CD4-positive, alpha-beta T cell (primary cell): ENCODE data around the gene THADA. TPM values are rescaled to one million over a fixed set of nuclear protein-coding genes. Genes with fewer than 3 reads are reported as not detected.

Source experiments
- ATAC-seq: fragments of 200-7000 bp; cut with Tn5 transposase; one replicate; pipeline ENCODE4 v1.10.0; 2022; ENCODE audit warnings: mild to moderate bottlenecking; ENCODE audit not compliant: poor library complexity
- CTCF ChIA-PET: fragments of 350-600 bp; sonication (Branson Sonifier 250); formaldehyde crosslinking; loops from one replicate; lab custom pipeline; 2021; ENCODE audit warnings: antibody characterized with exemption, inconsistent platforms; lab: Charles Lee
- POLR2A ChIA-PET: fragments of 350-600 bp; sonication (Branson Sonifier 250); formaldehyde crosslinking; loops from one replicate; lab custom pipeline; 2021; ENCODE audit warnings: antibody characterized with exemption, inconsistent platforms; lab: Charles Lee
- DNase-seq, 14 experiments: peaks; one replicate each; pipeline ENCODE4 v3.0.0-alpha.2; 2013 to 2020; ENCODE audit warnings: mixed read lengths in 2 of 14
- H3K27ac ChIP-seq, 2 donors: one replicate each; pipeline versions ENCODE4 v1.5.1 to v1.7.0; 2013; ENCODE audit warnings: low read length in 2 of 2, low read depth in 1 of 2, mild to moderate bottlenecking in 1 of 2
- H3K27me3 ChIP-seq, 2 experiments: 1 replicate in 1 of 2; 2 replicates in 1 of 2; pipeline versions ENCODE4 v1.6.1 to v1.7.0; 2013; ENCODE audit warnings: low read length in 2 of 2, control low read depth in 1 of 2, mild to moderate bottlenecking in 1 of 2, moderate library complexity in 1 of 2; ENCODE audit not compliant: insufficient read depth in 2 of 2, control insufficient read depth in 1 of 2
- H3K36me3 ChIP-seq: one replicate; pipeline ENCODE4 v1.6.1; 2013; ENCODE audit warnings: low read length, control low read depth; ENCODE audit not compliant: insufficient read depth
- H3K4me1 ChIP-seq: one replicate; pipeline ENCODE4 v1.6.1; 2013; ENCODE audit warnings: low read length, control low read depth; ENCODE audit not compliant: insufficient read depth
- H3K4me3 ChIP-seq: one replicate; pipeline ENCODE4 v1.5.1; 2013; ENCODE audit warnings: mild to moderate bottlenecking, low read length, moderate library complexity
- H3K9me3 ChIP-seq, 2 experiments: 1 replicate in 1 of 2; 2 replicates in 1 of 2; pipeline versions ENCODE4 v1.6.1 to v1.7.0; 2013; ENCODE audit warnings: low read length in 2 of 2, mild to moderate bottlenecking in 2 of 2, control low read depth in 1 of 2, moderate library complexity in 1 of 2; ENCODE audit not compliant: control insufficient read depth in 1 of 2, insufficient read depth in 1 of 2
- H3K27ac Mint-ChIP-seq: one replicate; pipeline ENCODE4 v1.8.0; 2020; ENCODE audit warnings: mixed read lengths
- H3K27me3 Mint-ChIP-seq: one replicate; pipeline ENCODE4 v1.8.0; 2021; ENCODE audit warnings: mixed read lengths
- H3K36me3 Mint-ChIP-seq: one replicate; pipeline ENCODE4 v1.8.0; 2021; ENCODE audit warnings: low read depth, mixed read lengths
- H3K4me1 Mint-ChIP-seq: one replicate; pipeline ENCODE4 v1.8.0; 2021; ENCODE audit warnings: low read depth, mixed read lengths
- H3K4me3 Mint-ChIP-seq: one replicate; pipeline ENCODE4 v1.8.0; 2020; ENCODE audit warnings: mild to moderate bottlenecking, mixed read lengths
- H3K9me3 Mint-ChIP-seq: one replicate; pipeline ENCODE4 v1.8.0; 2020; ENCODE audit warnings: mixed read lengths
- CTCF ChIP-seq: fragments of 200-600 bp; IDR thresholded peaks from one replicate; pipeline ENCODE4 v1.8.0; 2022; ENCODE audit warnings: antibody characterized with exemption, mild to moderate bottlenecking
- intact Hi-C, 2 experiments: fragments of 100-400 bp; cut with DNase I in 1 of 2; cut with micrococcal nuclease in 1 of 2; formaldehyde crosslinking; loops; one replicate each; pipeline versions ENCODE4 v1.15.1 to v1.9.0; 2023 to 2025; cut with DNase I, micrococcal nuclease
- total RNA-seq, 174 experiments: library from RNA in 2 of 174; stranded (reverse) in 2 of 174; gene quantifications; one replicate each; pipeline ENCODE4 v1.2.3 and lab custom pipeline; 2021 to 2026

Gene THADA
- total RNA-seq, 2 experiments from 2014 or later, result 29.3 to 32.9 TPM

GRCh38 chr2:43423941-43424261 is 171.9 kb downstream of the THADA start:
- no peak overlapping the region for H3K4me3 Mint-ChIP-seq
- ChIA-PET POLR2A (interaction anchor here (1.2 kb wide), 1 partner anchor 20 kb away, joined by 5 read pairs; no protein-coding TSS in a partner anchor), CTCF (no interaction called here)
- H3K36me3 ChIP-seq, result peaks cover 2% of the 10 kb centered on the region
- no peak overlapping the region for H3K4me3 ChIP-seq
- no peak for TF ChIP-seq CTCF
- DNase-seq, result no peak
- H3K27me3 ChIP-seq, result no peaks in the 10 kb centered on the region
- H3K4me1 Mint-ChIP-seq, result peaks cover 35% of the 10 kb centered on the region
- H3K27me3 Mint-ChIP-seq, result no peaks in the 10 kb centered on the region
- H3K36me3 Mint-ChIP-seq, result peaks cover 58% of the 10 kb centered on the region
- H3K27ac ChIP-seq, result no peak overlapping the region
- peaks cover 22% of the 10 kb centered on the region for H3K4me1 ChIP-seq
- H3K27ac Mint-ChIP-seq, result peak overlapping the region; percentile 3
- no peak for ATAC-seq
- intact Hi-C loops, result no loop called here
- H3K9me3 ChIP-seq, result no peaks in the 10 kb centered on the region
- no peaks in the 10 kb centered on the region for H3K9me3 Mint-ChIP-seq

DNA sequence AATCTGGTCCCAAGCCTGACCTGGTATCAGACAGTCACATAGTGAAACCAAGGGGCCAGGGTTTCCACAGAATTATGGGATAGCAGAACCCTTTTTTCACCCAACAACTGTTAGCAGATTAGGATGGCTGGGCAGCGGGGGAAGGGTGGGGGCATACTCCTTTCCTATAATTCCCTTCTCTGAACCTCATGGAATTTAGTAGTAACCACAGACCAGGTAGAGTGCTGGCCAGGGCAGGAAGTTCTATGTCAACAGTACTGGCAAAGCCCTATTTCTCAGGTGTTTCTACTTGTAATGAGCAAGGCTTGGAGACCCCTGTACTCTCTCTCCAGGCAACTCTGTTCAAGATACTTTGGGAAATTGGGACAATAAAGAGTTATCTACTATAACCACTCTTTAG is 174.6 kb downstream of the THADA start:
- no peaks in the 10 kb centered on the region for H3K9me3 ChIP-seq
- H3K27me3 ChIP-seq, result no peaks in the 10 kb centered on the region
- ATAC-seq (no peak), DNase-seq (no peak)
- H3K27ac ChIP-seq, result no peak overlapping the region
- Mint-ChIP-seq H3K27me3 (no peaks in the 10 kb centered on the region), H3K36me3 (peaks cover 43% of the 10 kb centered on the region), H3K4me3 (no peak overlapping the region), H3K27ac (no peak overlapping the region), H3K9me3 (no peaks in the 10 kb centered on the region), H3K4me1 (peaks cover 20% of the 10 kb centered on the region)
- CTCF ChIA-PET, result no interaction called here
- H3K36me3 ChIP-seq, result no peaks in the 10 kb centered on the region
- no peak overlapping the region for H3K4me3 ChIP-seq
- peaks cover 16% of the 10 kb centered on the region for H3K4me1 ChIP-seq
- TF ChIP-seq CTCF, result no peak
- intact Hi-C loops, result no loop called here
- POLR2A ChIA-PET, result no interaction called here

DNA sequence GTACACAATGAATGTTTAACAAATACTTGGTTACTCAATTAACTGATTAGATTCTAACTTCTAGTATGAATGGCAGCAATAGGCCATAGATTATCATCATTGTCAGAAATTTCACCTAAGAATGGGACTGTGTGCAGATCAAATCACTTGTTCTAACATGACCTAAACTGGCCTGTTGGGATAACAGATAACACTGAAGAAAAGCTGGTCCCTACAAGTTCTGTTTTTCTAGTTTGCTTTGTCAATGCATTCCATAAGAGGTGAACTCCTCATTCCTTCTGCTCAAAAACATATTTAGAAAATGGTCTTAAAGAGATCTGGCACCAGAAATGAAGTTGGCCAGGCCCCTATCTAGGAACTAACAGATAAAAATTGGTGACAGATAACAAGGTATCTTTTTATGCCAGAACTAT is 175.4 kb downstream of the THADA start:
- TF ChIP-seq CTCF, result no peak
- Histone ChIP-seq H3K27me3 (no peaks in the 10 kb centered on the region), H3K4me3 (no peak overlapping the region), H3K9me3 (no peaks in the 10 kb centered on the region), H3K27ac (no peak overlapping the region), H3K4me1 (peaks cover 12% of the 10 kb centered on the region), H3K36me3 (no peaks in the 10 kb centered on the region)
- Mint-ChIP-seq H3K9me3 (no peaks in the 10 kb centered on the region), H3K27me3 (no peaks in the 10 kb centered on the region), H3K27ac (no peak overlapping the region), H3K4me3 (no peak overlapping the region), H3K4me1 (peaks cover 14% of the 10 kb centered on the region), H3K36me3 (peaks cover 46% of the 10 kb centered on the region)
- ATAC-seq (no peak), DNase-seq (no peak)
- intact Hi-C loops, result no loop called here
- ChIA-PET POLR2A (no interaction called here), CTCF (no interaction called here)
